GM11168 (cell line): ENCODE measurements around the gene ATL3.
"Not testable (repeated sequence)": the region's sequence is repeated elsewhere in the genome, so short reads cannot be mapped to it uniquely, and the experiment has no call there.

Experiments
- in situ Hi-C: fragments of 300-500 bp; cut with MboI; formaldehyde crosslinking; loops from one replicate; pipeline ENCODE4 v1.12.0; 2022; ENCODE audit warnings: low sequenced_read_pairs; ENCODE audit not compliant: unreplicated experiment

ATL3 gene

GRCh38 chr11:63682066-63683021 is 11.2 kb upstream of the ATL3 start:
- in situ Hi-C loops, result no loop called here

GRCh38 chr11:63681321-63682065 is 10.3 kb upstream of the ATL3 start, which contains the start of gene RTN3:
Gene RTN3 (plus strand): TSS chr11:63681500. CDS start chr11:63681637, 137 bp downstream.
- in situ Hi-C loops, result no loop called here

DNA sequence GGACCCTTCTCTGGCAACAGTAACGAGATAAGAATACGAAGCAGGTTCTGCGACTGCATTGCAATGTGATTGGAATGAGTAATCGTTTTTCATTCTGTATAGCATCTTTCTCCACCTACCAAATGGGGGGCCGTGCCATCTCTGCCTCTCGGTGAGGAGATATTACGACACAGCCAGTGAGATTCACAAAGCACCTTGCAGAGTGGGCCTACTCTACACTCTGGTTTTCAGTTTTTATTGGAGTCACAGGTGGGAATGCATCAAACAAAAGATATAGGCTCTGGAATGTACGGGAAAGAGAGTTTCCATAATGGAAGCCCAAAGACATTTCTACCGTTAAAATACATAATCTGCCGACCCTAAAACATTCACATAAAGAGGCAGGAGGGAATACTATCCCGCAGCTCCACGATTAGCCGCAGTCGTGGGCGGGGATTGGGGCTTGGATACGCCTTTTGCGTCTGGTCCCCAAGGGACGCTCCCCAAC is 9.7 kb upstream of the ATL3 start:
- in situ Hi-C loops, result no loop called here

DNA sequence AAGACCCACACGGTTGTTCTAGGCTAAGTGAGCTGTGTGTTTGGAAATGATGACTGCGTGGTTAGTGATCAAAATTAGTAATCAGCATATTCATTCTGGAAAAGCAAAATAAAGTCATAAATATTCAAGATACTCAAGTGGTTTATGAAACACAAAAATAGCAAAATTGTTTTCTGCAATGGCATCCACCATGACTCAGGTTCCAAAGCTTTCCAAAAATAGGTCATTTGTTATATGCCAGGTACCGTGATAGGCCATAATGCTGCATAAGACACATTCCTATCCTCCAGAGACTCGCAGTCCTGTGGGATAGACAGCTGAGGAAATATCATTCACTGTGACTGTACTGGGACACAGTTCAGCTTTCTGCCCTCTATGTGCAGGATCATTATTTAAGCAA is 2.4 kb upstream of the ATL3 start:
- in situ Hi-C loops, result no loop called here

- in situ Hi-C loops, result no loop called here
These were observed 1.9 kb upstream of the ATL3 start for GRCh38 chr11:63672936-63673539.

- in situ Hi-C loops, result no loop called here
These were observed 934 bp upstream of the ATL3 start for GRCh38 chr11:63672156-63672463.

GRCh38 chr11:63670433-63671321 is 499 bp downstream of the ATL3 start:
- in situ Hi-C loops, result no loop called here

- in situ Hi-C loops, result no loop called here
These were observed 1.1 kb downstream of the ATL3 start for GRCh38 chr11:63670096-63670432.

DNA sequence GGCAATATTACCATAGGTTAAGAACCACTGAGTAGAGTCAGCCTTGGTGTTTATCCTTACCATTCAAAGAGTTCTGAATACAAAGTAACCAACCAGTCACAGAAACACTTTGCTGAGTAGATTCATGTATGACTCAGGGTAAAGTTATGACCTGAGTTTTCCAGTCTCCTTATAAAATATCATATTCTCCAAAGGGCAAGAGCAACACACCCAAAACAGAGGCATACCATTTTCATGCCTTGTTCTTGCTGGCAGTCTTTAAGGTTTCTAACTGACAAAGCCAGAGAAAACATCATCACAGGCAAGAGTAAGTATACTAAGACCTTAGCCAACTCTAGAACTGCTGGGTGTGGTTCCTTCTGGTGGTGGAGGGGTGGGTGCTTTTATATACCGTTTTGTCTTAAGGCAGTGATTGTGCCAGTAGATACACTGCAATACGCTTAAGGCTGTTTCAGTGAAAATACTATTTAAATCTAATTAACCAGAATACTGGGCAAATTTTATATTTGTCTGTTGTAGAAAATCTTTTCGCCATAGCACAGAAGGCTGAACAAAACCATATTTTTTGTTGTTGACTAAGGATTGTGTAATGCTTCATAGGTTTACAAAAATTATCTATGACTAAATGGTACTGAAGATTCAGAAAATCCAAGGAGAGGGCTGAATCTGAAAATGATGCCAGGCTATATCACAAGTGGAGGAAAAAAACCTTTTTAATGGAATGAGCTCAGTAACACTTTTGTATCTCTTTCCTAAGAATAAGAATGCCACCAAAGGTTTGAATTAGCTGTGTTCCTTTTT is 3.0 kb downstream of the ATL3 start:
- in situ Hi-C loops, result no loop called here

GRCh38 chr11:63666874-63667273 is 4.3 kb downstream of the ATL3 start:
- in situ Hi-C loops, result no loop called here

DNA sequence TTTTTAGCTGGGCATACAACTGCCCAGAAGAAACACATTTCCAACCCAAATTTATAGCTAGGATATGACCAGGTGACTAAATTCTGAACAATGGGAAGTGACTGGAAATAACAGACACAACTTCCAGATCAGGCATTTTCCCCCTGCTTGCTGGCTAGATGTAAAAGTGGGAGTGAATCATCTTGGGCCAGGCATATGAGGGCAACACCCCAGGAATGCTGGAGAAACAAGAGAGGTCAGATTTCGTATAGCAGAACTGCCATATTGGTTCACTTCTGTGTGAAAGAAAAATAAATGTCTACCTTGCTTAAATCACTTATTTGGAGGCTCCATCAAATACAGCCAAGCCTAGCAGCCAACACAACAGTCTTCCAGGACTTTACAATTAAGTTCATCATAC is 7.4 kb downstream of the ATL3 start:
- in situ Hi-C loops, result no loop called here

DNA sequence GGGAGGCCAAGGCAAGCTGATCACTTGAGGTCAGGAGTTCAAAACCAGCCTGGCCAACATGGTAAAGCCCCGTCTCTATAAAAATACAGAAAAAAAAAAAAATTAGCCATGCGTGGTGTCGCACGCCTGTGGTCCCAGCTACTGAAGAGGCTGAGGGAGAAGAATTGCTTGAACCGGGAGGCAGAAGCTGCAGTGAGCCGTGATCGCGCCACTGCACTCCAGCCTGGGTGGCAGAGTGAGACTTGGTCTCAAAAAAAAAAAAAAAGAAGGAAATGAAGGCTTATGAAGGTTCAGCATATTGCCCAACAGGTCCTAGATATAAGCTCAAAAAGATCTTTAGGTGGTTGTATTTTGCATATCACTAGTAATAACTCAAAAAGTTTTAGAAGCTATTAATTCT is 10.2 kb downstream of the ATL3 start:
- in situ Hi-C loops, result no loop called here

DNA sequence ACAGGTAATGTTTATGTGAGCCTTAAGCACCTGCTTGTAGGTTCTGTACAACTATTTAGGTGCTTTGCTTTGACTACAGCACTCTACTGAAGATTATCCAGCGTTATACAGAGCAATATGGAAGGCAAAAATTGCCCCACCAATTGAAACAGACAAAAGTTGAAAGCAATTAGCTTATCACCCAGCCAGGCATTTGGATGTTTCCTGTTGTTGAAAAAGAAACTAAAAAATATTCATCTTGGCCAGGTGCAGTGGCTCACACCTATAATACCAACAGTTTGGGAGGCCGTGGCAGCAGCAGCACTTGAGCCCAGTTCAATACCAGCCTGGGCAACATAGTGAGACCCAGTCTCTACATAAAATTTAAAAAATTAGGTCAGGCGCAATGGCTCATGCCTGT is 18.5 kb downstream of the ATL3 start:
- in situ Hi-C loops, result no loop called here

- in situ Hi-C loops, result loop anchor here (5.0 kb wide), 1 partner anchor 166 kb away; no protein-coding TSS in a partner anchor
These were observed 28.0 kb downstream of the ATL3 start for GRCh38 chr11:63643205-63643604.

- in situ Hi-C loops, result loop anchor here (5.0 kb wide), 1 partner anchor 164 kb away; no protein-coding TSS in a partner anchor
These were observed 29.4 kb downstream of the ATL3 start for GRCh38 chr11:63641727-63642126.

DNA sequence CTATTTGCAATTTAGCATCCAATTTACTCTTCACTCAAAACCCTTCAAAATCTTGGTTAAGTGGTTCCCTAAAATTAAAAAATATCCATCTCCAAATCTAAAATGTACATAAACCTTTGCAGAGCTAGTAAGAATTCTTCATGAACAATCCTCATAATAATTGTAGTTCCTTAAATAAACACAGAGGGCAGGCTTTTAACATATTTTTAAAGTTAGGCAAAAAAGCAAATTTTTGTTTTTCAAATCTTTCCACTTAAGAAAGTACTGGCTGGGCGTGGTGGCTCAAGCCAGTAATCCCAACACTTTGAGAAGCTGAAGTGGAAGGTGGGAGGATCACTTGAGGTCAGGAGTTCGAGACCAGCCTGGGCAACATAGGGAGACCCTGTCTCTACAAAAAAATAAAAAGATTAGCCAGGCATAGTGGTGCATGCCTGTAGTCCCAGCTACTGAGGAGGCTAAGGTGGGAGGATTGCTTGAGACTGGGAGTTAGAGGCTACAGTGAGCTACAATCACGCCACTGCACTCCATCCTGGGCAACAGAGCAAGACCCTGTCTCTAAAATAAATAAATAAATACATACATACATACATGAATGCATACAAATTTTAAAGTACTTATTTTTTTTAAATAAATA is 31.9 kb downstream of the ATL3 start:
- in situ Hi-C loops, result no loop called here

- in situ Hi-C loops, result not testable (repeated sequence)
These were observed 32.7 kb downstream of the ATL3 start for GRCh38 chr11:63638436-63638835.

DNA sequence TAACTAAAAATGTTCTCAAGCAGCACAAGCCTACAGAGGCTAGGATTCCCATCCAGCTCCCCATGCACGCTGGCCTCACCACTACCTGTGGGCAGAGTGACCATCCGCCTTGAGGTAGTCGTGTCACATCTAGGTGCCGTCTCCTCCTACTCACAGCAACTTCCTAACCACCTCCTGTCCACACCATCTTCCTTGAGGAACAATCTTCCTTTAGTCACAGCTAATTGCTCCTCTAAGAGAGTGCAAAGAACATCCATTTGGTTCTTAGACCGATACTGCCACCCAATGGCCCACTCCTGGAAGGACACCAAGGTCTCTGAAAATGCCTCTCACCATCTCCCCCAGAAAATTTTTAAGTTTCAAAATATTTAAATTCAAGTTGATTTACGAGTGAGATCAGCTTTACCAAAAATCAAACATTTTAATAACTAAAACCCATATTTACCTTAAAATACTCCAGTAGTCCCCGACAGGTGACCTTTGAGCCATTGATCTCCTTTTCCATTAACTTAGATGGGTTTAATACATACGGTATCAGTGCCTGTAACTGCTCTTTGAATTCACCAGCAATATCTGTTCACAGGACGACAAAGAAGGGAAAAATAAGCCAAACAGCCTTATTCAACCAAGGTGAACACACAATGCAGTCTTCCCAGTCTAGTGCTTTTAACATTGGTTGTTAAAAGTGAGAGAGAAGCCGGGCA is 35.3 kb downstream of the ATL3 start:
- in situ Hi-C loops, result no loop called here
